ENCODE measurements around the gene SLC35F6.
"Not testable (repeated sequence)": the region's sequence is repeated elsewhere in the genome, so short reads cannot be mapped to it uniquely, and the experiment has no call there.

SLC35F6 gene

DNA sequence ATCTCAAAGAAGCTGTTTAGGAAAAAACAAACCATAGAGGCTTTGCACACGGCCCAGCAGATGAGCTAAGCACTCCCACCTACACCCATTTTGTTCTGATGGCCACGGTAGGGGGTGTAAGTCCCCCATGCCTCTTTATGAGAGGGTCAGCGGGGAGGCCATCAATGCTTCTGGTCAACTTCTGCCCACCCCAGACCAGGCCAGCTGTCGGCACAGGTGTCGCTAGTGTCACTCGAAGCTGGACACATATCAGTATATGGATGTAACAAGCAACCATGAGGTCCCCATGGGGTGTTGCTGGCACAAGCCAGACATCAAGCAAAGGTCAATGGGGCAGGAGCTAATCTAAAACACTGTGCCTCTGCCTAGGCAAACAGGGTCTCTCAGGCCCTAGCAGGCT, 23.7 kb upstream of the SLC35F6 start:
- no peak for TF ChIP-seq CTCF (conservative IDR thresholded peaks at IDR 0.05)
- H3K27ac ChIP-seq = no peak overlapping the region

DNA sequence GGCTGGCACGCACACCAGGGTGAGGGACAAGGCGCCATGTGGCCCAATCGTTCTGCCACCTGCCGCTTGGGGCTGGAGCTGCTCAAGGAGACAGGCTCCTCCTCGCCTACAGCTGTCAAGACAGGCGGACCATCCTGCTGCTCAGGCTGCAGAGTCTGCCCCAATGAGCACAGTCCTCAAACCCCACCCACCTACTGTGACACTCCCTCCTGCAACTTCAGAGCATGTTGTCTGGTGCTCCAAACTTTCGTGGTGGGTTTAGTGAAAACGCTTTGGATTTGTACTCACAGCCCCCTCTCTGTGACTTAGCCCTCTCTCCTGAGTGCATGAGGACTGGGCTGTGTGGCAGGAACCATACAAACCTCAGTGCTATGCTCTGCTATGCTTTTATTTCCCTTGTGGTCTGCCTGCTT, 23.2 kb upstream of the SLC35F6 start:
- H3K27ac ChIP-seq = no peak overlapping the region
- TF ChIP-seq CTCF (conservative IDR thresholded peaks at IDR 0.05) = no peak

DNA sequence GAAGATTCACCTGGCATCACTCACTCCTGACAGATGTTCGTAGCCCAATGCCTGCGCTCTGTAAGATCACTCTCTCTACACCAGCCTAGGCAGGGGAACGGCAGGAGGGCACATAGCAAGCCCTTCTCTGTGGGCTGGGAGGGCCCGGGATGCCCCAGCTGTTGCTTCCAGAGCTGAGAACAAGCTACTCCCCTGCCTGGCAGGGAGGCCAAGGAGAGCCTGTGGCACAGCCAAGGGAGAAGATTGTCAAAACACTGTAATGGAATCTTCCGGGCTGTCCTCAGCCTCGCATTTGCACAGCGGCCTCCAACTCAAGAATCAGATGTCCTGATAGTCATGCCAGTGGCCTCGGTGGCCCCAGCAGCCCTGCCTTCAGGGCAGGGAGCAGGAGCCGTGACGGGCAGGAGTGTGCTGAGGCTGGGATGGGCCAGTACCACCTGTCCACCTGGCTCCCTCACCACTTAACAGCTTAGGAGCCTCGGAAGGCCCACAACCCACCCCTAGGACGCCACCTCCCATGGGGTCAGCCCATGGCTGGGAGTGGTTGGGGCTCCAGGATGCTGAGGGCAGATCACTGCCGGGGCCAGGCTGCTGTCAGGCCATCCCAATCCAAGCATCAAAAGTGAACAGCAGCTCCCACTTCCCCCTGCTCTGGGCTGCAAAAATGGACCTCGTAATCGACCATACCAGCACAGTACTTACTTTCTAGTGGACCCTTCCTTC, 21.9 kb upstream of the SLC35F6 start:
- no peak overlapping the region for H3K27ac ChIP-seq
- TF ChIP-seq CTCF (conservative IDR thresholded peaks at IDR 0.05) = no peak

GRCh38 chr2:26743852-26744251, 20.2 kb upstream of the SLC35F6 start:
- H3K27ac ChIP-seq = no peak overlapping the region
- TF ChIP-seq CTCF (conservative IDR thresholded peaks at IDR 0.05) = no peak

DNA sequence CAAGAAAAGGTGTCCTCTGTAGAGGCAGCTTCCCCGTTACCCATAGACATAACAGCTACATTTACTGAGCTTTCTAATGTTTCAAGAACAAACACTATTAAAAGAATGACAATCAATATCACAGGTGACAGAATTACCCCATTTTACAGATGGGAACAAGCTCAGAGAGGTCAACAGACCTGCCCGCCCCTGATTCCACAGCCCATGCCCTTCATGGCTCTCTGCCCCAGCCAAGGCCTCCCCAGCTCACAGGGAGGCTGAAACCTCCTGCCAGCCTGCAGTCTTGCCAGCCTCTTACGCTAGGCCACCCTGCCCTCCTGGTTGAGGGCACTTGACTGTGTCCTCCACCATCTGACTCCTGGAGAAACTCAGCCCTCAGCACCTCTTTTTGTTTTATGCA, 19.1 kb upstream of the SLC35F6 start:
- no peak overlapping the region for H3K27ac ChIP-seq
- TF ChIP-seq CTCF (conservative IDR thresholded peaks at IDR 0.05) = no peak

DNA sequence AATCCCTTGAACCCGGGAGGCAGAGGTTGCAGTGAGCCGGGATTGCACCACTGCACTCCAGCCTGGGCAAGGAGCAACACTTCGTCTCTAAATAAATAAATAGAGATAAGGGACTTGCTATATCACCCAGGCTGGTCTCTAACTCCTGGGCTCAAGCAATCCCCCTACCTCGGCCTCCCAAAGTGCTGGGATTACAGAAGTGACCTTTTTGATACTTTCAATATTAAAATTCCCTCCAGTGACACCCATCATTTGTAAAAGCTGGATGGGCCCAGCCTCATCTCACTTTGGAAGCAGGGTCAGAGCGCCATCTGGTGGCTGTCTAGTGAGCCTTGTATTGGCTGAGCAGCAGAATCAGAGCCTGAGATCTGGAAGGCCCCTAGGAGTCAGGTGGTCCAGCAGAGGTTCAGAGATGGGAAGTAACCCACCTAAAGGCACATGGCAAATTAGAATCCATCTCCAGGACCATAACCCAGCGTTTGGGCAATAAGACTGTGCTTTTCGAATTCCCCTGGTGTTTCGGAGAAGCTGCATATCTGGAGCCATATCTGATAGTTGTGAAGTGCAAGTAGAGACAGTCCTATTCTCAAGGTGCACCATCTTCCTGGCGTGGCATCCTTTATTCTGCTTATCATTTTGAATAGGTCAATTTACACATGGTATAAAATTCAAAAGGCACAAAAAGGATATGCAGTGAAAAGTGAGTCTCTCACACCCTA, 18.3 kb upstream of the SLC35F6 start:
- H3K27ac ChIP-seq = no peak overlapping the region
- TF ChIP-seq CTCF (conservative IDR thresholded peaks at IDR 0.05) = peak; percentile 96

DNA sequence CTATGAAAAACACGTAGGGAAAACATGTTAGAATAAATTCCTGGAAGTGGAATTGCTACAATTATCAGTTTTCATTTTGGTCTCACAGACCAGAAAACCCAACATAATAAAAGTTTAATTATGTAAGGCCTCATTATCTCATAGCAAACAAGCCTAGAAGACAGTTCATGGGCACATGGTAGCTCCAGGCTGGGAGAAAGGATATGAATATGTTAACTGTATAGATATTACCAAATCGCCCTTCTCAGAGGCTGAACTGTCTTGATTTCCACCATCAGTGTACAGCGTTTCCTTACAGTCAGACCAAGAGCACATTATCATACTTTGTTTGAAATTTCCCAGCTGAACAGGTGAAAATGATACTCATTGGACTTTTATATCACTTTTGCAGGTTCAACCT, 17.1 kb upstream of the SLC35F6 start:
- TF ChIP-seq CTCF (conservative IDR thresholded peaks at IDR 0.05) = no peak
- 0 out of 2 replicates have a peak overlapping the region, but pooled peaks have one; percentile 1 for H3K27ac ChIP-seq

DNA sequence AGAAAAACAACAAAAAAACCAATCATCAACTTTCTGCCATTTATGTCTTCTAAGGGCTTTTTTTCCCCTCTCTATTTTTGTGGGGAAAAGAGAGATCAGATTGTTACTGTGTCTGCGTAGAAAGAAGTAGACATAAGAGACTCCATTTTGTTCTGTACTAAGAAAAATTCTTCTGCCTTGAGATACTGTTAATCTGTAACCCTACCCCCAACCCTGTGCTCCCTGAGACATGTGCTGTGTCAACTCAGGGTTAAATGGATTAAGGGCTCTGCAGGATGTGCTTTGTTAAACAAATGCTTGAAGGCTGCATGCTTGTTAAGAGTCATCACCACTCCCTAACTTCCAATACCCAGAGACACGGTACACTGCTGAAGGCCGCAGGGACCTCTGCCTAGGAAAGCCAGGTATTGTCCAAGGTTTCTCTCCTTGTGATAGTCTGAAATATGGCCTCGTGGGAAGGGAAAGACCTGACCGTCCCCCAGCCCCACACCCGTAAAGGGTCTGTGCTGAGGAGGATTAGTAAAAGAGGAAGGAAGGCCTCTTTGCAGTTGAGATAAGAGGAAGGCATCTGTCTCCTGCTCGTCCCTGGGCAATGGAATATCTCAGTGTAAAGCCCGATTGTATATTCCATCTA, 14.2 kb upstream of the SLC35F6 start:
- H3K27ac ChIP-seq = not testable (repeated sequence)

GRCh38 chr2:26750467-26750866, 13.6 kb upstream of the SLC35F6 start:
- not testable (repeated sequence) for H3K27ac ChIP-seq
